Chondrocyte (in vitro differentiated cells): ENCODE measurements around the gene PCSK2. TPM values are rescaled to one million over a fixed set of nuclear protein-coding genes. Genes with fewer than 3 reads are reported as not detected.

Experiments used
- DNase-seq: peaks from one replicate; pipeline ENCODE4 v3.0.0; 2021; ENCODE audit warnings: mixed read lengths, low spot score
- H3K27ac Mint-ChIP-seq: one replicate; pipeline ENCODE4 v1.8.0; 2021; ENCODE audit warnings: mild to moderate bottlenecking, moderate library complexity, mixed read lengths; ENCODE audit not compliant: unreplicated experiment
- H3K27me3 Mint-ChIP-seq: 2 replicates; pipeline ENCODE4 v1.8.0; 2021; ENCODE audit warnings: low read depth, mixed read lengths
- H3K36me3 Mint-ChIP-seq: 2 replicates; pipeline ENCODE4 v1.8.0; 2021; ENCODE audit warnings: low read depth, mixed read lengths
- H3K4me1 Mint-ChIP-seq: 2 replicates; pipeline ENCODE4 v1.8.0; 2021; ENCODE audit warnings: low read depth, mild to moderate bottlenecking, mixed read lengths
- H3K4me3 Mint-ChIP-seq: one replicate; pipeline ENCODE4 v1.8.0; 2021; ENCODE audit warnings: mild to moderate bottlenecking, moderate library complexity, mixed read lengths; ENCODE audit not compliant: unreplicated experiment
- H3K9me3 Mint-ChIP-seq: 2 replicates; pipeline ENCODE4 v1.8.0; 2021; ENCODE audit warnings: low read depth, mixed read lengths
- CTCF ChIP-seq: fragments of 200-600 bp; sonication (generic); IDR thresholded peaks from 2 replicates; pipeline ENCODE4 v1.5.0; 2021; ENCODE audit warnings: antibody characterized with exemption, mild to moderate bottlenecking, moderate library complexity
- total RNA-seq: library from RNA; stranded (reverse); gene quantifications from 3 replicates; pipeline ENCODE4 v1.2.1, GENCODE V29; 2021

Gene PCSK2
- total RNA-seq, 1 donor from 2014 or later, result not detected

GRCh38 chr20:17443131-17443858, 216.5 kb downstream of the PCSK2 start:
- no peaks in the 10 kb centered on the region for H3K36me3 Mint-ChIP-seq
- no peak for TF ChIP-seq CTCF
- no peak for DNase-seq

DNA sequence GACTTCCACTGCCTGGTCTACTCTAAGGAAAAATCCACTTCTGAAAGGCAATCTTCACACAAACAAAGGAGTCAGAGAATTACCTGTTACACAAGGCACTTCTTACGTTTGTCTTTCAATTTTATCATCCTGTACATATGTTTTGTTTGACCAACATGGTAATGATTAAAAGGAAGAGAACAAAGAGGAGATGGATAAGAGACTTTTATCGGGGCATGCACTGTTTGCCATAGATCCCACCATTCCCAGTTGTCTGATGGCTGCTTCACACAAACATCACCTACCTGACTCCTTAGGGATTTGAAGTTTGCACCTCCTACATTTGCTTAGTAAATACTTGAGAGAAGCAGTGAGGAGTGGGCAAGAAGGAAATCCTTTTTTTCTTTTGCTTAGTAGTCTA, 217.3 kb downstream of the PCSK2 start:
- Mint-ChIP-seq H3K27me3 (peaks cover 34% of the 10 kb centered on the region), H3K27ac (no peak overlapping the region), H3K4me3 (no peak overlapping the region)

More at GRCh38 chr20:17443131-17443858, 216.5 kb downstream of the PCSK2 start:
- H3K27me3 Mint-ChIP-seq, result peaks cover 34% of the 10 kb centered on the region
- H3K4me1 Mint-ChIP-seq, result no peaks in the 10 kb centered on the region
- no peak overlapping the region for H3K4me3 Mint-ChIP-seq
- no peak overlapping the region for H3K27ac Mint-ChIP-seq
- H3K9me3 Mint-ChIP-seq, result no peaks in the 10 kb centered on the region

GRCh38 chr20:17445543-17445942, 218.7 kb downstream of the PCSK2 start:
- no peak overlapping the region for H3K27ac Mint-ChIP-seq
- no peaks in the 10 kb centered on the region for H3K4me1 Mint-ChIP-seq
- H3K36me3 Mint-ChIP-seq, result no peaks in the 10 kb centered on the region
- no peaks in the 10 kb centered on the region for H3K9me3 Mint-ChIP-seq
- no peak for TF ChIP-seq CTCF
- no peak overlapping the region for H3K4me3 Mint-ChIP-seq
- no peak for DNase-seq
- peaks cover 30% of the 10 kb centered on the region for H3K27me3 Mint-ChIP-seq

More for the DNA sequence above, 217.3 kb downstream of the PCSK2 start:
- Mint-ChIP-seq H3K36me3 (no peaks in the 10 kb centered on the region), H3K4me1 (no peaks in the 10 kb centered on the region), H3K9me3 (no peaks in the 10 kb centered on the region)
- no peak for TF ChIP-seq CTCF
- DNase-seq, result no peak

GRCh38 chr20:17446171-17446570, 219.3 kb downstream of the PCSK2 start:
- Mint-ChIP-seq H3K4me3 (no peak overlapping the region), H3K27ac (no peak overlapping the region), H3K4me1 (no peaks in the 10 kb centered on the region), H3K36me3 (no peaks in the 10 kb centered on the region), H3K27me3 (peaks cover 31% of the 10 kb centered on the region), H3K9me3 (no peaks in the 10 kb centered on the region)
- DNase-seq, result no peak
- no peak for TF ChIP-seq CTCF

DNA sequence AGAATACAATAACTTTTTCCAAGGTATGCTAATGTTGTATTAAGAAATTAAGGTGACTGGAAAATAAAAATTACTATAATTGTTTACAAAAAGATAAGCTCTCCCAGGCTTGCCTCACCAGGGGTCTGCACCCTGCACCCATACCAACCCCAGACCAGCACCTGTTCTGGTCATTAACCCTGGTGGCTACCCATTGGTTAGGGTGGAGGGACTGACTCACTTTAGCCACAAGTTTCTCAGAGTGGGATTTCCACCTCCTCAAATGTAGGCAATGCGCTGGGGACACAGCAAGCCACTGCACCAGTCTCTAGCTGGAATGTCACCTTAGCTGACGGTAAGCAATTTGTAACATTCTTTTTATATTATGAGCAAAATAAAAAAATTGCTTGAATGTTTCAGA, 221.2 kb downstream of the PCSK2 start:
- TF ChIP-seq CTCF, result no peak
- Mint-ChIP-seq H3K36me3 (no peaks in the 10 kb centered on the region), H3K27ac (no peak overlapping the region), H3K4me1 (no peaks in the 10 kb centered on the region), H3K9me3 (no peaks in the 10 kb centered on the region), H3K27me3 (peaks cover 37% of the 10 kb centered on the region), H3K4me3 (no peak overlapping the region)
- no peak for DNase-seq
